SU-DHL-6 (cell line): Measurements from ENCODE around the gene ZDHHC11B.

Experiments used
- CTCF ChIP-seq: fragments of 200-600 bp; sonication (generic); IDR thresholded peaks from one replicate; pipeline ENCODE4 v1.5.1; 2017; ENCODE audit warnings: antibody characterized with exemption, mild to moderate bottlenecking, low read length, moderate library complexity; ENCODE audit not compliant: insufficient read depth, poor library complexity, severe bottlenecking
- EZH2phosphoT487 ChIP-seq: fragments of 200-600 bp; sonication (generic), shearing (Covaris generic); conservative IDR thresholded peaks from 2 replicates; pipeline ENCODE4 v1.6.1; 2018; ENCODE audit warnings: mild to moderate bottlenecking, antibody characterized with exemption, low read length, moderate library complexity, mixed read lengths

DNA sequence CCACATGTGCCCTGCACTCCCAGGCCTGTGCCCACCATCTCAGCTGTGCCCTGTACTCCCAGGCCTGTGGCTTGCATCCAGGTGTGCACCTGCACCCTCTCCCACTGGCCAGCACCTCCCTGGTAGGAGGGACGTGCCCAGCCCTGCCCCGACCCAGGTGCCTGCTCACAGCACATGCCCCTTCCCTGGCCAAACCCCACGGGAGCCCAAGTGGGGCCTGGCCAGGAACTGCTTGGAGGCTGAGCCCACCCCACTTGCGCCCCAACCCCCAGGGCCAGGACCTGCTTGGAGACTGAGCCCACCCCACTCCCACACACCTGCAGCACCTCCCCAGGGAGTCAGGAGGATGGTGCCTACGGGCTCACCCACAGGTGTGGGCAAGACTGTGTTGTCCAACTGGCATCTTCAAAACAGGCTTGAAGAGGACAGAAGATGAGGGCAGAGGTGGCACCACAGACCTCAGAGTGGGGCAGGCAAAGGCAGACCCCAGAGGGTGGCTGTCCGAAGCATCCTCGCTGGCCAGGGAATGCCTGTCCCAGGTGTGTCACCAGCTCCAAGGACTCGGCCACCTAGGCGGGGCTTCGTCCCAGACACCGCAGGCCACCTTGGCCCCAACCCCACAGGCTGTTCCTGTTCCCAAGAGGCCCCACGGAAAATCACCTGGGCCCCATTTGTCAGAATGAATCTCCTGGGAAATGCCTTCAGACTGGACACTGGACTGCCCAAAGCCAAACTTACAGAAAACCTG lies 10.8 kb downstream of the ZDHHC11B start:
- TF ChIP-seq CTCF (no peak), EZH2phosphoT487 (no peak)
